HEK293T (cell line): ENCODE results near the gene GALNT7.

Source experiments
- ELF4 ChIP-seq: fragments of 450-650 bp; IDR thresholded peaks from 2 replicates; pipeline ENCODE4 v1.6.1; 2017; ENCODE audit warnings: antibody characterized with exemption
- FOXK2 ChIP-seq: fragments of 450-650 bp; IDR thresholded peaks from 2 replicates; pipeline ENCODE4 v1.6.1; 2016; ENCODE audit warnings: mild to moderate bottlenecking
- PKNOX1 ChIP-seq: fragments of 450-650 bp; IDR thresholded peaks from 2 replicates; pipeline ENCODE4 v1.6.1; 2016

GRCh38 chr4:173227756-173228155 is 59.1 kb downstream of the GALNT7 start:
- TF ChIP-seq ELF4 (no peak), FOXK2 (no peak), PKNOX1 (no peak)
